GM19468 (cell line): Measurements from ENCODE around the gene BCAS4.
A peak's percentile ranks its signal among the peaks of the same experiment; 100 is the strongest.
"Not testable (repeated sequence)": the region's sequence is repeated elsewhere in the genome, so short reads cannot be mapped to it uniquely, and the experiment has no call there.

Experiments
- ATAC-seq: cut with Tn5 transposase; IDR thresholded peaks from one replicate; pipeline ENCODE4 v1.9.1; 2021; ENCODE audit warnings: mild to moderate bottlenecking, moderate library complexity, moderate number of reproducible peaks; ENCODE audit not compliant: unreplicated experiment; ENCODE audit errors: extremely low read depth

The BCAS4 gene

GRCh38 chr20:50794181-50794845 is 548 bp upstream of the BCAS4 start:
- no peak for ATAC-seq

- no peak for ATAC-seq
Measured at GRCh38 chr20:50797142-50797541, 2.3 kb downstream of the BCAS4 start.

- ATAC-seq = no peak
Measured at GRCh38 chr20:50798650-50799049, 3.8 kb downstream of the BCAS4 start.

GRCh38 chr20:50799176-50799889 is 4.5 kb downstream of the BCAS4 start:
- no peak for ATAC-seq

GRCh38 chr20:50799890-50800550 is 5.2 kb downstream of the BCAS4 start:
- ATAC-seq = peak; percentile 53

GRCh38 chr20:50800986-50801746 is 6.3 kb downstream of the BCAS4 start:
- ATAC-seq = not testable (repeated sequence)

- ATAC-seq = no peak
Measured at GRCh38 chr20:50801747-50802125, 6.9 kb downstream of the BCAS4 start.

GRCh38 chr20:50802289-50802688 is 7.4 kb downstream of the BCAS4 start:
- no peak for ATAC-seq

GRCh38 chr20:50804437-50805348 is 9.8 kb downstream of the BCAS4 start:
- no peak for ATAC-seq

- ATAC-seq = no peak
Measured at GRCh38 chr20:50805349-50805684, 10.5 kb downstream of the BCAS4 start.

GRCh38 chr20:50806126-50806768 is 11.4 kb downstream of the BCAS4 start:
- no peak for ATAC-seq

- no peak for ATAC-seq
Measured at GRCh38 chr20:50810063-50810462, 15.2 kb downstream of the BCAS4 start.

- ATAC-seq = peak; percentile 21
Measured at GRCh38 chr20:50810842-50811241, 16.0 kb downstream of the BCAS4 start.

GRCh38 chr20:50813101-50813643 is 18.3 kb downstream of the BCAS4 start:
- no peak for ATAC-seq

GRCh38 chr20:50813801-50814200 is 18.9 kb downstream of the BCAS4 start:
- no peak for ATAC-seq

- no peak for ATAC-seq
Measured at GRCh38 chr20:50814438-50815161, 19.7 kb downstream of the BCAS4 start.

- no peak for ATAC-seq
Measured at GRCh38 chr20:50815162-50815989, 20.5 kb downstream of the BCAS4 start.

GRCh38 chr20:50817776-50818172 is 22.9 kb downstream of the BCAS4 start:
- ATAC-seq = no peak
